Kidney (tissue), 22 donors: ENCODE measurements around the gene MAGEB4. TPM values are rescaled to one million over a fixed set of nuclear protein-coding genes. Genes with fewer than 3 reads are reported as not detected.
"Not testable (repeated sequence)": the region's sequence is repeated elsewhere in the genome, so short reads cannot be mapped to it uniquely, and the experiment has no call there.

Source experiments
- DNase-seq, 5 donors: peaks; one replicate each; pipeline ENCODE4 v3.0.0-alpha.2; 2013 to 2020
- FAIRE-seq: peaks from 2 replicates; lab custom pipeline; 2012; peaks lifted over from hg19 to GRCh38; lab: Jason Lieb, UNC
- H3K27ac ChIP-seq, 2 donors: one replicate each; pipeline ENCODE4 v1.7.0; 2013; ENCODE audit warnings: low read depth in 2 of 2, low read length in 2 of 2, inconsistent platforms in 1 of 2
- H3K27me3 ChIP-seq: one replicate; pipeline ENCODE4 v1.7.1; 2013; ENCODE audit warnings: low read length, inconsistent platforms; ENCODE audit not compliant: control insufficient read depth, insufficient read depth
- H3K36me3 ChIP-seq, 3 donors: one replicate each; pipeline versions ENCODE4 v1.7.0 to v1.7.1; 2013; ENCODE audit warnings: low read length in 3 of 3, control low read depth in 1 of 3, inconsistent platforms in 1 of 3; ENCODE audit not compliant: insufficient read depth in 3 of 3, control insufficient read depth in 2 of 3
- H3K4me1 ChIP-seq, 3 donors: one replicate each; pipeline versions ENCODE4 v1.7.0 to v1.7.1; 2013; ENCODE audit warnings: low read length in 3 of 3, inconsistent platforms in 1 of 3, low read depth in 1 of 3; ENCODE audit not compliant: control insufficient read depth in 2 of 3, insufficient read depth in 2 of 3
- H3K4me3 ChIP-seq, 3 donors: one replicate each; pipeline versions ENCODE4 v1.7.0 to v1.8.1; 2013; ENCODE audit warnings: low read length in 3 of 3, control low read depth in 1 of 3, inconsistent platforms in 1 of 3
- H3K9ac ChIP-seq, 3 donors: one replicate each; pipeline versions ENCODE4 v1.7.0 to v1.7.1; 2013; ENCODE audit warnings: low read length in 3 of 3, control low read depth in 1 of 3, inconsistent platforms in 1 of 3
- H3K9me3 ChIP-seq, 3 donors: one replicate each; pipeline versions ENCODE4 v1.7.0 to v1.7.1; 2013; ENCODE audit warnings: low read length in 3 of 3, control low read depth in 1 of 3, inconsistent platforms in 1 of 3; ENCODE audit not compliant: control insufficient read depth in 2 of 3, insufficient read depth in 1 of 3
- CTCF ChIP-seq: IDR thresholded peaks from 3 replicates; pipeline ENCODE4 v1.5.1; 2012; ENCODE audit warnings: mild to moderate bottlenecking, moderate library complexity, borderline replicate concordance; ENCODE audit not compliant: insufficient read depth; ENCODE audit errors: extremely low read depth
- intact Hi-C: fragments of 100-400 bp; cut with DNase I; formaldehyde crosslinking; loops from one replicate; pipeline ENCODE4 v1.11.1; 2022
- long read RNA-seq, 10 donors: library from polyadenylated mRNA in 1 of 10; unstranded in 1 of 10; transcript quantifications; one replicate each; pipeline ENCODE4 v2.0.0 and lab custom pipeline, GENCODE V29; 2021 to 2026
- polyA plus RNA-seq: library from polyadenylated mRNA; stranded (reverse); fragments of 350-450 nt; fragmentation: Illumina TruSeq; extraction: RNeasy Lipid Tissue Mini Kit (QIAGEN cat#74804); gene quantifications from one replicate; pipeline ENCODE4 v1.2.3, GENCODE V29; 2014; ENCODE audit warnings: low read depth, low replicate concordance; ENCODE audit not compliant: insufficient read depth
- total RNA-seq: library from RNA; stranded (reverse); fragmentation: NEBNext Ultra II Directional; extraction: Animal tissue kit (Norgen Biotek cat#: 25700); gene quantifications from one replicate; pipeline ENCODE4 v1.2.1, GENCODE V29; 2021
- donor health status: control.
- donor health status: control.
- donor health status: control.
- donor health status: control.
- donor health status: control.
- donor health status: DM: yes; HTN: yes; CAD: no.
- donor health status: Normal renal cell carcinoma (clear cell type).

MAGEB4 gene
- total RNA-seq (not detected), polyA plus RNA-seq (not detected)
- long read RNA-seq, donor 1 = 0 reads
- long read RNA-seq, donor 2 = 0 reads
- long read RNA-seq, donor 3 = 0 reads
- long read RNA-seq, donor 4 = 0 reads
- long read RNA-seq, donor 5 = 0 reads
- long read RNA-seq, donor 6 = 0 reads
- long read RNA-seq, donor 7 = 0 reads
- long read RNA-seq, donor 8 = 0 reads
- long read RNA-seq, donor 9 = 0 reads
- long read RNA-seq, donor 10 = 0 reads

GRCh38 chrX:30241724-30242415 is at the start of gene MAGEB4:
MAGEB4 (plus strand) TSS chrX:30242000; CDS start chrX:30242136, 136 bp downstream.
- no peak within 1 kb of the TSS for H3K9ac ChIP-seq
- no peak within 1 kb of the TSS for H3K27ac ChIP-seq
- H3K27me3 ChIP-seq = no peaks in the 10 kb centered on the region
- no peaks in the 10 kb centered on the region for H3K4me1 ChIP-seq
- no peaks in the 10 kb centered on the region for H3K36me3 ChIP-seq
- no peak for DNase-seq
- no peak within 1 kb of the TSS for H3K4me3 ChIP-seq
- H3K9me3 ChIP-seq = no peaks in the 10 kb centered on the region
- no peak for FAIRE-seq
- intact Hi-C loops = no loop called here
- no peak for TF ChIP-seq CTCF

- intact Hi-C loops, DNase-seq, H3K9me3 ChIP-seq, H3K36me3 ChIP-seq, H3K4me1 ChIP-seq, H3K27ac ChIP-seq, H3K27me3 ChIP-seq, H3K4me3 ChIP-seq, FAIRE-seq, H3K9ac ChIP-seq: not testable (repeated sequence)
Observed at GRCh38 chrX:30193910-30194309, 47.9 kb upstream of the MAGEB4 start.

- peak; percentile 25 for FAIRE-seq
- H3K36me3 ChIP-seq = no peaks in the 10 kb centered on the region
- intact Hi-C loops = no loop called here
- H3K9ac ChIP-seq = no peak overlapping the region
- H3K27ac ChIP-seq = no peak overlapping the region
- TF ChIP-seq CTCF = no peak
- peaks cover 2% of the 10 kb centered on the region for H3K27me3 ChIP-seq
- no peak overlapping the region for H3K4me3 ChIP-seq
- peak in 2 of 5 donors; percentile 10 to 12 for DNase-seq
- no peaks in the 10 kb centered on the region for H3K9me3 ChIP-seq
- H3K4me1 ChIP-seq = no peaks in the 10 kb centered on the region
Observed at GRCh38 chrX:30196322-30196721, 45.5 kb upstream of the MAGEB4 start.

- H3K4me1 ChIP-seq = no peaks in the 10 kb centered on the region
- no peak overlapping the region for H3K9ac ChIP-seq
- H3K27me3 ChIP-seq = peaks cover 2% of the 10 kb centered on the region
- no peak for FAIRE-seq
- H3K27ac ChIP-seq = no peak overlapping the region
- DNase-seq = no peak
- intact Hi-C loops = no loop called here
- no peaks in the 10 kb centered on the region for H3K36me3 ChIP-seq
- no peaks in the 10 kb centered on the region for H3K9me3 ChIP-seq
- H3K4me3 ChIP-seq = no peak overlapping the region
- no peak for TF ChIP-seq CTCF
Observed at GRCh38 chrX:30212172-30212571, 29.6 kb upstream of the MAGEB4 start.
